DMS79 (cell line): ENCODE data around the gene MDGA2.
"Not testable (repeated sequence)": the region's sequence is repeated elsewhere in the genome, so short reads cannot be mapped to it uniquely, and the experiment has no call there.

Source experiments
- DNase-seq: peaks from one replicate; lab custom pipeline; 2025; lab: John Stamatoyannopoulos, UW

Gene MDGA2

GRCh38 chr14:47328376-47328775 lies 347.0 kb downstream of the MDGA2 start:
- no peak for DNase-seq

DNA sequence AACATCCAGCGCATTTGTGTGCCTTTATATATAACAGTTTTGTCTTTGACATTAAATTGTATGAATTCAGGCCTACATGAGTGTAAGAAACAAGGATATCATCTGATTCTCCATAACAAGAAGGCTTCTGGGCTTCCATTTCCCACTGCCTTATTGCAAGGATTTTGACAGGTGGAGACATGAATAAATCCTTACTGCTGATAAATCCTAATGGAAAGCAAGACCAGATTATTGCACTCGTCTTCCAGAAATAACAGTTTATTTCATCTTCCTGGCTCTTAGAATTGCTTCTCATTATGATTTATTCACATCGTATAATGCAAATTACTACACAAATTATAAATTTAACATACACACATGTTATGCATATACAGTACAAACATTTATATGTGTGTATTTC lies 348.1 kb downstream of the MDGA2 start:
- DNase-seq: no peak

GRCh38 chr14:47322751-47323150 lies 352.7 kb downstream of the MDGA2 start:
- DNase-seq: no peak

DNA sequence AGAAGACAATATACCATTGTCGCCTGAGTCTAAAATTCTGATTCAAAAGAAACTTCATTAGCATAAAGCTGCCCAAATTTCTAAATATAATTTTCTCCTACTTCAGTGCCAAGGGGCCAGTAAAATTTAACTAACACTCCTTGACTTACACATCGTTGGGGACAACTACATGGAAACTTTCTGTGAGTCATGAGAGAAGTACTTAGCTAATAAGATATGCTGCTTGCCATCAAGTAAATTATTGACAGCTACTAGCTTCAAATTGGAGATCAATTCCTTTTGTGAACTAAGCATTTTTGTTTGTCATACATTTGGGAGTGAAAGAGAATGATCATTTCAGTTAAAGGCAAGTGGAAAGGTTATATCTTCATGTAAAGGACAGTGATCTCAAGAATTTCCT lies 373.3 kb downstream of the MDGA2 start:
- no peak for DNase-seq

GRCh38 chr14:47300796-47301195 lies 374.6 kb downstream of the MDGA2 start:
- no peak for DNase-seq

- no peak for DNase-seq
These were observed 378.0 kb downstream of the MDGA2 start for GRCh38 chr14:47297374-47297773.

DNA sequence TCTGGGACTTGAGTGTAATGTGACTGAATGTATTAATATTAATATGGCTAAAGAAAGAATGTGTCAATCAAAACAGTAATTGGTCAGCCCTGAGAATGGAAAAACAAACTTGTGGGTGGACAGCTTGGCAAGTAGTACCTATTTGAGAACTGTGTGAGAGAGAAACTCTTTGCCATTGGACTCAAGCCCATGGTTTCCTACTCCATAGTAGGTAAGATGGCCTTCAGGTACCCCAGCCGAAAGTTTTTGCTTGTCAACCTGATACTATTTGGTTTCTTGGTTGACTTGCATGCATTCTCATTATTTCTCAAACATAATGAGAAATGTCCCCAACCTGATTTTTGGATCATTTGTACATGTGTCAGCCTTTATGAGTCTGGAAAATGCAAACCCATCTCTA lies 391.1 kb downstream of the MDGA2 start:
- no peak for DNase-seq

DNA sequence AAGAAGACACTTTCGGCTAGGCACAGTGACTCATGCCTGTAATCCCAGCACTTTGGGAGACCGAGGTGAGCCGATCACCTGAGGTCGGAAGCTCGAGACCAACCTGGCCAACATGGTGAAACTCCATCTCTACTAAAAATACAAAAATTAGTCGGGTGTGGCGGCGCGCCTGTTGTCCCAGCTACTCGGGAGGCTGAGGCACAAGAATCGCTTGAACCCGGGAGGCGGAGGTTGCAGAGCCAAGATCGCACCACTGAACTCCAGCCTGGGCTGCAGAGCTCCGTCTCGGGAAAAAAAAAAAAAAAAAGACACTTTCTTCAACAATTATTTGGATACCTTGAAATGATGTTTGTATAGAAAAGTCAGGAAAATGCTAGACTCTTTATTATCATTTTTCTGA lies 393.6 kb downstream of the MDGA2 start:
- not testable (repeated sequence) for DNase-seq

DNA sequence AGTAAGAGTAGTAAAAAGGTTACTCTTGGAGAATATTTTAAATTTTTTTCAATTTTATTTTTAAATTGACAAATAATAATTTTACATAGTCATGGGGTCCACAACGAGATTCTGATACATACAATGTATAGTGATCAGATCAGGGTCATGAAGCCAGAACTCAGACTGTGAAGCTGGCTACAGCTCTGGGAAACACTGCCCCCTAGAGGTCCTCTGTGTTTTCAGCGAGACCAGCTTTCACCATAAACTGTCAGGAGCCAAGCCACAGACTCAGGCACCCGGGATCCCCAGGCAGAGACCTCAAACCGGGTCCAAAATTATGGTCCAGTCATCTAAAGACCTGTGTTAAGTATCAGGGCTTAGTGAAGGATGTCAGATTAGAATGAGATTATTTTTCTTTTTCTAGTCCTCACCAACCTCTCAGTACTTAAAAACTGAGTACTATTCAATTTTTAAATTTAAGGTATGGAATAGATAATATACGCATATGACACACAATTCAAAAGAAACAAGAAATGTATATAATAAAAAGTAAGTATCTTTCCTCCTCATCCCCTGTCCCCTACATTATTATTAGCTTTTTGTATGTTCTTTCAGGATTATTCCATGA lies 397.1 kb downstream of the MDGA2 start:
- no peak for DNase-seq

DNA sequence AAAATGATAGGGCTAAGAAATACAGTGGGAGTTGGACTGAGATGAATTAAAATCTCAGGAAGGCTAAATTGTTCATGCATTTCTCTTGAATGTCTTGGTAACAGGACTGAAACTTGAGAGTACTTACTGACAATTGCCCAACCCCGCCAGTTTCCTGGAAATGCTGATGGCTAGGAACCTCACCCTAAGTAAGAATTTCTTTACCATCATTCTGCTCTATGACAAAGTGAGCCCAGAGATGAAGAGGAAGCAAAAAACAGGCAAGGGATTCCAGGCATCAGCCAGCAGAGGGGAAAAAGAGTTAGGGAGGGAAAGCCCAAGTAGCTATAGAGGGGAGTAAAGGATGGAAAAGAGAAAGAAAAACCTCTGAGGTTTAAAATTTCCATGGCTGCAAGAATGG lies 397.7 kb downstream of the MDGA2 start:
- no peak for DNase-seq

- no peak for DNase-seq
These were observed 398.5 kb downstream of the MDGA2 start for GRCh38 chr14:47276931-47277330.

GRCh38 chr14:47273939-47274338 lies 401.5 kb downstream of the MDGA2 start:
- no peak for DNase-seq

- DNase-seq: no peak
These were observed 404.7 kb downstream of the MDGA2 start for GRCh38 chr14:47270715-47271114.

- no peak for DNase-seq
These were observed 405.5 kb downstream of the MDGA2 start for GRCh38 chr14:47269756-47270492.

DNA sequence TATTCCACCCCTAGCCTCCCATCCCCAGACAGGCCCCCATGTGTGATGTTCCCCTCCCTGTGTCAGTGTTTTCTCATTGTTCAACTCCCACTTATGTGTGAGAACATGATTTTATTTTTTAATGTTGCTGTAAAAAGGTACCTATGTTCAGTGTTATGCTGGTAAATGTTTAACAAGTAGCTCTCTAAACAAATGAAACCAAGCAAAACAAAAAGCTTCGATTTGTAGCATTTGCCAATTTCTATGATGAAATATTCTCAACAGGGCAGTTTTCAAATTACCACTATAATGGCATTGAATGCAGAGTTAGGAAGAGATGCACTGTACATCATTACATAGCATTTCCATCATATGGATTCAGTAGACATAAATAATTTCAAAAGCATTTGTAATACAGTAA lies 410.6 kb downstream of the MDGA2 start:
- no peak for DNase-seq

- DNase-seq: no peak
These were observed 412.6 kb downstream of the MDGA2 start for GRCh38 chr14:47262801-47263200.

DNA sequence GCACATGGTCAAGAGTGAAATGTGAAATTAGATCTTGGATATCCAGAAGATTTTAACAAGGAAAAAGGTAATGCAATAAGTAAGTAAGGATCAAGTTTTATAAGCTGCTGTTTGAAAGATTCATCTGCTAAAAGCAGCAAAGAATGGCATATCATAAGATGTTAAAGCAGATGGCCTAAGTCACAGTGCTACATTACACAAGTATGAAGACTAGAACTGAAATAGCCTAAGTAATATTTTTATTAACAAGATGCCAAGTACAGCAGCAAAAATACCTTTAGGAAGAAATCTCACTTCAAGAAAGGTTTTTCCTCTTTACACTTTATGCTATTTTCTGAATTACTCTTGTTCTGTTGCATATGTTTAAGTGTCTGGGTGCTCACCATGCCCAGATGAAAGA lies 414.1 kb downstream of the MDGA2 start:
- no peak for DNase-seq

GRCh38 chr14:47259796-47260195 lies 415.6 kb downstream of the MDGA2 start:
- no peak for DNase-seq

GRCh38 chr14:47257013-47257412 lies 418.4 kb downstream of the MDGA2 start:
- no peak for DNase-seq

GRCh38 chr14:47252802-47253201 lies 422.6 kb downstream of the MDGA2 start:
- no peak for DNase-seq

DNA sequence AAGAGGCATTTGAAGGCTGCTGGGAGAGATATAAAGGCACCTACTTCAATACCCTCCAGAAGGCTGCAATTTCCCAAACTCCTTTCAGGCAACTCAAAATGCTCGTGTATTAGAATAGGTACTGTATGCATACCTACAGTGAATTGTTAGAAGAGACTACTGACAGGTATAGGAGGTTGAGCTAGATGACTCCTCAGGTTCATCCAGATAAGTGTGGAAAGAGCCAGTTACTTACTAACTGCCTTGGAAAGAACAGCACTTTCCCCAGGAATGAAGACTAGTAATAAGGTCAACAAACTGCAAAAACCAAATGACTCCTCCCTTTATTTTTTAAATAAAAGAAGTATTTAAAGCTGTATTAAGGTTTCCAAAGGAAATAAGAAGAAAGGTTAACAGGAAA lies 429.0 kb downstream of the MDGA2 start:
- DNase-seq: no peak

DNA sequence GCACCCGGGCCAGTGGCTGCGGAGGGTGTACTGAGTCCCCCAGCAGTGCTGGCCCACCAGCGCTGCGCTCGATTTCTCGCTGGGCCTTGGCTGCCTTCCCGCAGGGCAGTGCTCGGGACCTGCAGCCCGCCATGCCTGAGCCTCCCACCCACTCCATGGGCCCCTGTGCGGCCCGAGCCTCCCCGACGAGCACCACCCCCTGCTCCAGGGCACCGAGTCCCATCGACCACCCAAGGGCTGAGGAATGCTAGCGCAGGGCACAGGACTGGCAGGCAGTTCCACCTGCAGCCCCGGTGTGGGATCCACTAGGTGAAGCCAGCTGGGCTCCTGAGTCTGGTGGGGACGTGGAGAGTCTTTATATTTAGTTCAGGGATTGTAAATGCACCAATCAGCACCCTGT lies 432.8 kb downstream of the MDGA2 start:
- DNase-seq: not testable (repeated sequence)

DNA sequence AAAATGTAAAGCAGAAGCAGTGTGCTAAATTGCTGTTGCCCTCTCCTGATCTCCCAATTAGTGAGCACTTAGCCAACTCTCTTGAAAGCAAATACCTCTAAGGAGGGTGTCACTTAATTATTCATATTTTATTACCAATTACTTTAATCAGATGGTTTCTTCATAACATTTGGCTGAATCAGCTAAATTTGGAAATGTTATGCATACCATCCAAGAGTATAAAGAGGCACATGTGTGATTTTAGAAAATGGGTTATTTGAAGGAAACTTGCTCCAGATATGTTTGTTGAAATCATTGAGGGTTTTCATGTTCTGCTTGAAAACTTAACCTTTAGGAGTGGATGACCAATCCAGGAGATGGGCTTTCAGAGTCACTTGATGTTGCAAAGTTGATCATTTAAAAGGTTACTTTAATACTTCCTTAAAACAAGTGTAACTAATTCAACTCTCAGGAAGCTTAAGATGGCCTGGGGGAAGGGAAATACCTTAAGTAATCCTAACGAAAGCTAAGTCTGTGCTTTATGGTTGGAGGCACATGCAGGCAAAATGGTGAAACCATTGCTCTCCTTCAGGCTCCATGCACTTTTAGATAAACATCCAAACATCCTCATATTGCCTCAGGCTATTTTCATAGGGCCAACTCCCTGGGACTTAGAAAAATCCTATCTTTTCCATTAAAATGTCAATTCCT lies 434.5 kb downstream of the MDGA2 start:
- no peak for DNase-seq
